Astrocyte of the spinal cord (primary cell): ENCODE results near the gene ANGEL2.
"Not testable (repeated sequence)": the region's sequence is repeated elsewhere in the genome, so short reads cannot be mapped to it uniquely, and the experiment has no call there.

ENCODE experiments used
- DNase-seq: peaks from one replicate; pipeline ENCODE4 v3.0.0; 2011; ENCODE audit warnings: low read depth, low spot score
- H3K4me3 ChIP-seq: 2 replicates; pipeline ENCODE4 v1.5.1; 2011; ENCODE audit warnings: low read depth, mild to moderate bottlenecking, low read length, moderate library complexity
- CTCF ChIP-seq: IDR thresholded peaks from 2 replicates; pipeline ENCODE4 v1.5.1; 2012; ENCODE audit warnings: low read depth, mild to moderate bottlenecking, low read length, inconsistent platforms
- in situ Hi-C: cut with HindIII; loops from 2 replicates; pipeline ENCODE4 v1.10.0; 2017; ENCODE audit warnings: low sequenced_read_pairs

Gene ANGEL2

GRCh38 chr1:213017447-213018273 is 2.0 kb upstream of the ANGEL2 start:
- H3K4me3 ChIP-seq: no peak overlapping the region
- in situ Hi-C loops: no loop called here
- DNase-seq: no peak
- no peak for TF ChIP-seq CTCF

DNA sequence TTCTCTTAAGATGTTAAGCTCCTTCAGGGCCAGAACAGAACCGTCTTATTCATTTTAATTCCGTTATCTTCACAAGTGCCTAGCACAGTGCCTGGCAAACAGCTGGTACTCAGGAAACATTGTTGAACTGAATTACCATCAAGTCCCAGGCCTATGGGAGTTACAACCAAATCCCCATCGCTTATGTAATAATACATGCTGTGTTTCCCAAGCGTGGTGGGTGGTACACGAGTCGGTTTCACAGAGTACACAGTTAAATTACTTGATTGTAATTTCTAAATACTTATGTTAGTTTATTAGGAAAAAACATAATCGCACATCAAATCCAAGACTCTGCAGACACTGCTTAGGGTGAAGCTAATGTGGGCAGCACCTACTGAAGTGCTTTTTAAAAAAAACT is 1.0 kb downstream of the ANGEL2 start:
- no peak for TF ChIP-seq CTCF
- in situ Hi-C loops: no loop called here
- H3K4me3 ChIP-seq: peak overlapping the region; percentile 66
- peak; percentile 29 for DNase-seq

DNA sequence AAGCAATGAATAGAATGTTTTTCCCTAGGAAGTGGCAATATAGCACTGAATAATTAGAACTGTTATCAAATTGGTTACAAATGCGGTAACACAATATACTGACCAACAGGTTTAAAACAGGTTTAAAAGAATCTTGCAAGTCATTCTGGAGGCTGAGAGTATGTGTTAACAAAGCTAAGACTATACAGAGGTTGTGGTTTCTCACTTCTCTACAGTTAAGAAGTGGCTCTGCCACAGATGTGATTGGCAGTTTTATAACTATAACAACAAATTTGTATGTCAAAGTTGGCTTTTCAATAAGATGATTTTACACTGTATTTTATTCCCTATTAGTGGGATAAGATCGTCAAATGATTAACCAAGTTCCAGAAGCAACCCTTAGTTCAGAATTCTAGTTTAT is 7.1 kb downstream of the ANGEL2 start:
- no peak overlapping the region for H3K4me3 ChIP-seq
- in situ Hi-C loops: no loop called here
- TF ChIP-seq CTCF: no peak

DNA sequence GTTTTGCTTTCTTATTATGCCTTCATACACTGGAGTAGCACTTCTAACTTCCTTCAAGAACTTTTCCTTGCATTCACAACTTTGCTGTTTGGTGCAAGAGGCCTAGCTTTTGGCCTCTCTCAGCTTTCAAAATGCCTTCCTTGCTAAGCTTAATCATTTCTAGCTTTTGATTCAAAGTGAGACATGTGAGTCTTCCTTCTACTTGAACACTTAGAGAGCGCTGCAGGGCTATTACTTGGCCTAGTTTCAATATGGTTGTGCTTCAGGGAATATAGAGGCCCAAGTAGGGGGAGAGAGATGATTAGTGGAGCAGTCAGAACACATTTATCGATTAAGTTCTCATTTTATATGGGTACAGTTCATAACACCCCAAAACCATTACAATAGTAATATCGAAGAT is 12.4 kb downstream of the ANGEL2 start:
- TF ChIP-seq CTCF: no peak
- no peak for DNase-seq
- H3K4me3 ChIP-seq: no peak overlapping the region
- in situ Hi-C loops: no loop called here

More for the DNA sequence above, 7.1 kb downstream of the ANGEL2 start:
- DNase-seq: no peak

GRCh38 chr1:212994926-212995325 is 20.7 kb downstream of the ANGEL2 start:
- in situ Hi-C loops: no loop called here
- H3K4me3 ChIP-seq: no peak overlapping the region
- no peak for TF ChIP-seq CTCF
- no peak for DNase-seq

- in situ Hi-C loops, DNase-seq: not testable (repeated sequence)
These were observed 21.7 kb downstream of the ANGEL2 start for GRCh38 chr1:212993960-212994359.

GRCh38 chr1:212990276-212990675 is 25.4 kb downstream of the ANGEL2 start:
- H3K4me3 ChIP-seq: no peak overlapping the region
- no peak for TF ChIP-seq CTCF
- DNase-seq: no peak
- in situ Hi-C loops: no loop called here

More at GRCh38 chr1:212993960-212994359, 21.7 kb downstream of the ANGEL2 start:
- not testable (repeated sequence) for H3K4me3 ChIP-seq
